IMR-90 (cell line): ENCODE data around the gene ANKS3.

Experiments
- BHLHE40 ChIP-seq: fragments of 150-350 bp; IDR thresholded peaks from 2 replicates; pipeline ENCODE4 v1.6.1; 2016; ENCODE audit warnings: mild to moderate bottlenecking, low read depth, low read length
- CHD1 ChIP-seq: IDR thresholded peaks from 2 replicates; pipeline ENCODE4 v1.6.1; 2012; ENCODE audit warnings: low read depth, low read length, improper control_type of control experiment
- FOS ChIP-seq: fragments of 150-350 bp; IDR thresholded peaks from 2 replicates; pipeline ENCODE4 v1.6.1; 2016; ENCODE audit warnings: low read depth, low read length
- MXI1 ChIP-seq: IDR thresholded peaks from 2 replicates; pipeline ENCODE4 v1.6.1; 2012; ENCODE audit warnings: low read depth, mild to moderate bottlenecking, low read length, moderate library complexity, borderline replicate concordance
- POLR2A ChIP-seq: IDR thresholded peaks from 2 replicates; pipeline ENCODE4 v1.6.1; 2012; ENCODE audit warnings: mild to moderate bottlenecking, low read depth, low read length
- RAD21 ChIP-seq: IDR thresholded peaks from 2 replicates; pipeline ENCODE4 v1.6.1; 2012; ENCODE audit warnings: low read length, improper control_type of control experiment
- RFX5 ChIP-seq: IDR thresholded peaks from 2 replicates; pipeline ENCODE4 v1.8.0; 2012; ENCODE audit warnings: low read depth, mild to moderate bottlenecking, low read length, moderate library complexity
- SMC3 ChIP-seq: fragments of 150-350 bp; IDR thresholded peaks from 2 replicates; pipeline ENCODE4 v1.6.1; 2016; ENCODE audit warnings: low read depth, mild to moderate bottlenecking, antibody characterized with exemption, low read length, moderate library complexity
- TF ChIP-seq, protein P1 (sequence below): conservative IDR thresholded peaks from 2 replicates; pipeline ENCODE4 v1.5.1; 2012; ENCODE audit warnings: mild to moderate bottlenecking, low read depth, low read length, improper control_type of control experiment
- TF ChIP-seq, protein P2 (sequence below): fragments of 150-350 bp; IDR thresholded peaks from 2 replicates; pipeline ENCODE4 v1.6.1; 2017; ENCODE audit warnings: mild to moderate bottlenecking, antibody characterized with exemption, low read length, low read depth
- TF ChIP-seq, protein P3 (sequence below): fragments of 150-350 bp; IDR thresholded peaks from 2 replicates; pipeline ENCODE4 v1.6.1; 2016; ENCODE audit warnings: low read depth, mild to moderate bottlenecking, low read length, moderate library complexity, borderline replicate concordance

DNA sequence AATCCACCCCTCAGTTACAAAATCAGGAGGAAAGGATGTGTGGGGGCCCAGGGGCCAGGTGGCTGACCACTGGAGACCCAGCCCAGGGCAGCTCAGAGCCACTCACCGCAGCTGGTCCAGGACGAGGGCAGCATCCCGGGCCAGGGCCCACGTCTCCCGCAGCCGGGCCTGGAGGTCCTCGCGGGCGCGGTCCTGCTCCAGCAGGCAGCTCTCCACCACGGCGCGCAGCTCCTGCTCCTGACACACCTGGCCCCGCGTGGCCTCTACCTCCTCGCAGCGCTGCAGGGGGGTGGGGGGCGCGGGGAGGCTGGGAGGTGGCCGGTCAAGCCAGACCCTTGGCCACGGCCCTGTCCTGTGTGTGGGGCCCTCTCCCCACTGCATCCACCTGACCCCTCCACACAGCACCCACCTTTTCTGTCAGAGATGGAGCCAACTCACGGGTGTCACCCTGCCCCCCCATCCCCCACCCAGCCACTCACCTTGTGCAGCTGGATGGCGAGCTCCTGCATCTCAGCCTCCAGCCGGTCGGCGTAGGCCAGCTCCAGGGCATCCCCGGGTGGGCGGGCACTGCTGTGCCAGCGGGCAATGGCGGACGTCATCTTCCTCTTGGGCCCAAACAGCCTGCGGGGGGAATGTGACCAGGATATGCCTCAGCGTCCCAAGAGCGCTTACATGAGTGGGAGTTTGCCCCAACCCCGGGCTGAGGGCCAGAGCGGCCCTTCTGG, 35.6 kb downstream of the ANKS3 start:
- TF ChIP-seq MXI1 = no peak
- TF ChIP-seq SMC3 = no peak
- TF ChIP-seq, protein P1, sequence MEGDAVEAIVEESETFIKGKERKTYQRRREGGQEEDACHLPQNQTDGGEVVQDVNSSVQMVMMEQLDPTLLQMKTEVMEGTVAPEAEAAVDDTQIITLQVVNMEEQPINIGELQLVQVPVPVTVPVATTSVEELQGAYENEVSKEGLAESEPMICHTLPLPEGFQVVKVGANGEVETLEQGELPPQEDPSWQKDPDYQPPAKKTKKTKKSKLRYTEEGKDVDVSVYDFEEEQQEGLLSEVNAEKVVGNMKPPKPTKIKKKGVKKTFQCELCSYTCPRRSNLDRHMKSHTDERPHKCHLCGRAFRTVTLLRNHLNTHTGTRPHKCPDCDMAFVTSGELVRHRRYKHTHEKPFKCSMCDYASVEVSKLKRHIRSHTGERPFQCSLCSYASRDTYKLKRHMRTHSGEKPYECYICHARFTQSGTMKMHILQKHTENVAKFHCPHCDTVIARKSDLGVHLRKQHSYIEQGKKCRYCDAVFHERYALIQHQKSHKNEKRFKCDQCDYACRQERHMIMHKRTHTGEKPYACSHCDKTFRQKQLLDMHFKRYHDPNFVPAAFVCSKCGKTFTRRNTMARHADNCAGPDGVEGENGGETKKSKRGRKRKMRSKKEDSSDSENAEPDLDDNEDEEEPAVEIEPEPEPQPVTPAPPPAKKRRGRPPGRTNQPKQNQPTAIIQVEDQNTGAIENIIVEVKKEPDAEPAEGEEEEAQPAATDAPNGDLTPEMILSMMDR = no peak
- TF ChIP-seq RAD21 = no peak
- no peak for TF ChIP-seq POLR2A
- TF ChIP-seq FOS = no peak
- TF ChIP-seq, protein P2, sequence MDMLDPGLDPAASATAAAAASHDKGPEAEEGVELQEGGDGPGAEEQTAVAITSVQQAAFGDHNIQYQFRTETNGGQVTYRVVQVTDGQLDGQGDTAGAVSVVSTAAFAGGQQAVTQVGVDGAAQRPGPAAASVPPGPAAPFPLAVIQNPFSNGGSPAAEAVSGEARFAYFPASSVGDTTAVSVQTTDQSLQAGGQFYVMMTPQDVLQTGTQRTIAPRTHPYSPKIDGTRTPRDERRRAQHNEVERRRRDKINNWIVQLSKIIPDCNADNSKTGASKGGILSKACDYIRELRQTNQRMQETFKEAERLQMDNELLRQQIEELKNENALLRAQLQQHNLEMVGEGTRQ = no peak
- no peak for TF ChIP-seq RFX5
- no peak for TF ChIP-seq BHLHE40
- TF ChIP-seq CHD1 = no peak
- TF ChIP-seq, protein P3, sequence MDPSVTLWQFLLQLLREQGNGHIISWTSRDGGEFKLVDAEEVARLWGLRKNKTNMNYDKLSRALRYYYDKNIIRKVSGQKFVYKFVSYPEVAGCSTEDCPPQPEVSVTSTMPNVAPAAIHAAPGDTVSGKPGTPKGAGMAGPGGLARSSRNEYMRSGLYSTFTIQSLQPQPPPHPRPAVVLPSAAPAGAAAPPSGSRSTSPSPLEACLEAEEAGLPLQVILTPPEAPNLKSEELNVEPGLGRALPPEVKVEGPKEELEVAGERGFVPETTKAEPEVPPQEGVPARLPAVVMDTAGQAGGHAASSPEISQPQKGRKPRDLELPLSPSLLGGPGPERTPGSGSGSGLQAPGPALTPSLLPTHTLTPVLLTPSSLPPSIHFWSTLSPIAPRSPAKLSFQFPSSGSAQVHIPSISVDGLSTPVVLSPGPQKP = no peak
